ENCODE results near the gene HMGN3. TPM values are rescaled to one million over a fixed set of nuclear protein-coding genes. Genes with fewer than 3 reads are reported as not detected.

HMGN3 gene
- total and polyA plus RNA-seq, 11 donors: 69.4 to 219 (median 127) TPM

GRCh38 chr6:79212859-79213258 is 21.6 kb downstream of the HMGN3 start:
- H3K4me1 ChIP-seq: peaks cover 0 to 47% (median 22%) of the 10 kb centered on the region in 12 donors
- peaks cover 0 to 18% (median 3%) of the 10 kb centered on the region in 9 donors for H3K36me3 ChIP-seq
- H3K4me3 ChIP-seq: no peak overlapping the region
- ATAC-seq: no peak
- H3K27ac ChIP-seq: no peak overlapping the region
- intact Hi-C loops (cut with DNase I): no loop called here
- H3K9me3 ChIP-seq: no peaks in the 10 kb centered on the region
- DNase-seq: no peak
- H3K27me3 ChIP-seq: no peaks in the 10 kb centered on the region
- no peak for TF ChIP-seq POLR2A (IDR thresholded peaks at IDR 0.05)
- WGBS, 4 donors: 96 to 99% (median 98%) methylated on average over 2 of the region's 2 CpGs

- intact Hi-C loops (cut with DNase I): loop anchor here in 1 of 10 donors (10.0 kb wide), 1 partner anchor 256 kb away; no protein-coding TSS in a partner anchor
- no peak overlapping the region for H3K4me3 ChIP-seq
- DNase-seq: no peak
- H3K36me3 ChIP-seq: peaks cover 0 to 46% (median 11%) of the 10 kb centered on the region in 9 donors
- no peaks in the 10 kb centered on the region for H3K27me3 ChIP-seq
- H3K9me3 ChIP-seq: no peaks in the 10 kb centered on the region
- TF ChIP-seq POLR2A (IDR thresholded peaks at IDR 0.05): no peak
- TF ChIP-seq, protein P1, sequence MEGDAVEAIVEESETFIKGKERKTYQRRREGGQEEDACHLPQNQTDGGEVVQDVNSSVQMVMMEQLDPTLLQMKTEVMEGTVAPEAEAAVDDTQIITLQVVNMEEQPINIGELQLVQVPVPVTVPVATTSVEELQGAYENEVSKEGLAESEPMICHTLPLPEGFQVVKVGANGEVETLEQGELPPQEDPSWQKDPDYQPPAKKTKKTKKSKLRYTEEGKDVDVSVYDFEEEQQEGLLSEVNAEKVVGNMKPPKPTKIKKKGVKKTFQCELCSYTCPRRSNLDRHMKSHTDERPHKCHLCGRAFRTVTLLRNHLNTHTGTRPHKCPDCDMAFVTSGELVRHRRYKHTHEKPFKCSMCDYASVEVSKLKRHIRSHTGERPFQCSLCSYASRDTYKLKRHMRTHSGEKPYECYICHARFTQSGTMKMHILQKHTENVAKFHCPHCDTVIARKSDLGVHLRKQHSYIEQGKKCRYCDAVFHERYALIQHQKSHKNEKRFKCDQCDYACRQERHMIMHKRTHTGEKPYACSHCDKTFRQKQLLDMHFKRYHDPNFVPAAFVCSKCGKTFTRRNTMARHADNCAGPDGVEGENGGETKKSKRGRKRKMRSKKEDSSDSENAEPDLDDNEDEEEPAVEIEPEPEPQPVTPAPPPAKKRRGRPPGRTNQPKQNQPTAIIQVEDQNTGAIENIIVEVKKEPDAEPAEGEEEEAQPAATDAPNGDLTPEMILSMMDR (IDR thresholded peaks at IDR 0.05): no peak
- H3K27ac ChIP-seq: no peak overlapping the region
- H3K4me1 ChIP-seq: peaks cover 0 to 17% (median 6%) of the 10 kb centered on the region in 12 donors
- ATAC-seq: no peak
Observed at GRCh38 chr6:79208816-79209215, 25.7 kb downstream of the HMGN3 start.

- no peak for TF ChIP-seq POLR2A (IDR thresholded peaks at IDR 0.05)
- TF ChIP-seq, protein P1 (IDR thresholded peaks at IDR 0.05): no peak
- Histone ChIP-seq H3K4me1 (peaks cover 0 to 11% (median 0%) of the 10 kb centered on the region in 12 donors), H3K27ac (no peak overlapping the region), H3K9me3 (no peaks in the 10 kb centered on the region), H3K36me3 (peaks cover 0 to 80% (median 23%) of the 10 kb centered on the region in 9 donors), H3K27me3 (no peaks in the 10 kb centered on the region), H3K4me3 (no peak overlapping the region)
- intact Hi-C loops (cut with DNase I): loop anchor here in 1 of 10 donors (10.0 kb wide), 1 partner anchor 261 kb away; no protein-coding TSS in a partner anchor
- DNase-seq: no peak
- peak in 3 of 4 donors; percentile 49 to 69 (median 58) for ATAC-seq
- 50 to 60% (median 55%) methylated on average over 3 of the region's 3 CpGs for WGBS, 4 donors
Observed at GRCh38 chr6:79203753-79204253, 30.7 kb downstream of the HMGN3 start.

DNA sequence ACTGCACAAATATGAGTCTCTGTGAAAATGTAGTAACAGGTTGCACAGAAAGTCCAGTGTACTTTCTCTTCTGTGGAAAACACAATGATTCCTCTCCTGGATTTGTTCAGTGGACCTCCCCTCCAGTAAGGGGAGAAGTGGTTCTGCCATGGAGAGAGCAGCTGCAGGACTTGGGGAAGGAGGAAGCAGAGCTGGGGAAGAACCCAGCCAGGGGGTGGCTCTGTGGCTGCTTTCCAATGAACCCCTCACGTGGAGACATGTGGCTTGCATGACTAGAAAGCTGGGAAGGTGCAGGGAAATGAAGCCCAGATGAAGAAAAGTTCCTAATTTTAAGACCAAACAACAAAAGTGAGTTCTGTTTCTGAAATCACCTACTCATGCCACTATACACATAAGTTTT is 31.9 kb downstream of the HMGN3 start:
- no peak for TF ChIP-seq POLR2A (IDR thresholded peaks at IDR 0.05)
- TF ChIP-seq, protein P1 (IDR thresholded peaks at IDR 0.05): no peak
- H3K36me3 ChIP-seq: peaks cover 0 to 78% (median 23%) of the 10 kb centered on the region in 9 donors
- no peaks in the 10 kb centered on the region for H3K9me3 ChIP-seq
- H3K4me1 ChIP-seq: peaks cover 0 to 11% (median 0%) of the 10 kb centered on the region in 12 donors
- H3K27ac ChIP-seq: no peak overlapping the region
- 61 to 90% (median 78%) methylated on average over 1 of the region's 1 CpG for WGBS, 4 donors
- H3K4me3 ChIP-seq: no peak overlapping the region
- no peak for ATAC-seq
- no peaks in the 10 kb centered on the region for H3K27me3 ChIP-seq
- no peak for DNase-seq
- intact Hi-C loops (cut with DNase I): loop anchor here in 1 of 10 donors (10.0 kb wide), 1 partner anchor 262 kb away; no protein-coding TSS in a partner anchor

Data from heart left ventricle (tissue), 16 donors.